ENCODE results near the gene TFB1M.

TFB1M gene

GRCh38 chr6:155228546-155229166 is 85.6 kb downstream of the TFB1M start:
- ATAC-seq = no peak
- TF ChIP-seq CSDC2 (CRISPR knock-in tag; IDR thresholded peaks at IDR 0.05) = no peak
- no peak for TF ChIP-seq ZFP3 (CRISPR knock-in tag; IDR thresholded peaks at IDR 0.05)
- no peak for TF ChIP-seq ZC3H10 (CRISPR knock-in tag; IDR thresholded peaks at IDR 0.05)
- TF ChIP-seq ESRRG (CRISPR knock-in tag; IDR thresholded peaks at IDR 0.05) = no peak
- no peak for TF ChIP-seq CSRNP3 (CRISPR knock-in tag; IDR thresholded peaks at IDR 0.05)
- no peak for TF ChIP-seq TCF4 (CRISPR knock-in tag; IDR thresholded peaks at IDR 0.05; ENCODE audit: borderline replicate concordance)
- TF ChIP-seq ISL1 (CRISPR knock-in tag; IDR thresholded peaks at IDR 0.05) = peak; percentile 73

- no peak for ATAC-seq
- TF ChIP-seq GLIS3 (CRISPR knock-in tag; IDR thresholded peaks at IDR 0.05) = no peak
- TF ChIP-seq CSDC2 (CRISPR knock-in tag; IDR thresholded peaks at IDR 0.05) = no peak
- TF ChIP-seq RARB (CRISPR knock-in tag; IDR thresholded peaks at IDR 0.05) = no peak
- no peak for TF ChIP-seq CSRNP3 (CRISPR knock-in tag; IDR thresholded peaks at IDR 0.05)
- TF ChIP-seq ZNF70 (CRISPR knock-in tag; IDR thresholded peaks at IDR 0.05) = no peak
- no peak for TF ChIP-seq ISL1 (CRISPR knock-in tag; IDR thresholded peaks at IDR 0.05)
- TF ChIP-seq ZNF565 (CRISPR knock-in tag; conservative IDR thresholded peaks at IDR 0.05; ENCODE audit: low read depth) = no peak
These were observed 87.2 kb downstream of the TFB1M start for GRCh38 chr6:155227046-155227445.

GRCh38 chr6:155224618-155225017 is 89.7 kb downstream of the TFB1M start:
- ATAC-seq = no peak
- no peak for TF ChIP-seq RARB (CRISPR knock-in tag; IDR thresholded peaks at IDR 0.05)

- peak; percentile 85 for ATAC-seq
- TF ChIP-seq ZNF8 (CRISPR knock-in tag; IDR thresholded peaks at IDR 0.05) (no peak), ISL1 (CRISPR knock-in tag; IDR thresholded peaks at IDR 0.05) (0 out of 2 replicates have a peak, but pooled peaks have one; percentile 5)
These were observed 90.4 kb downstream of the TFB1M start for GRCh38 chr6:155223646-155224451.

GRCh38 chr6:155222506-155222905 is 91.8 kb downstream of the TFB1M start:
- TF ChIP-seq CSDC2 (CRISPR knock-in tag; IDR thresholded peaks at IDR 0.05) (no peak), SNAI2 (CRISPR knock-in tag; IDR thresholded peaks at IDR 0.05) (no peak)
- no peak for ATAC-seq

- ATAC-seq = no peak
- TF ChIP-seq TSHZ2 (CRISPR knock-in tag; IDR thresholded peaks at IDR 0.05) (no peak), ARNTL (CRISPR knock-in tag; IDR thresholded peaks at IDR 0.05; ENCODE audit: borderline replicate concordance, low read depth) (no peak), POU6F1 (CRISPR knock-in tag; IDR thresholded peaks at IDR 0.05; ENCODE audit: borderline replicate concordance, low read depth) (no peak), ZC3H10 (CRISPR knock-in tag; IDR thresholded peaks at IDR 0.05) (no peak), PATZ1 (CRISPR knock-in tag; IDR thresholded peaks at IDR 0.05; ENCODE audit: borderline replicate concordance) (no peak), TCF4 (CRISPR knock-in tag; IDR thresholded peaks at IDR 0.05; ENCODE audit: borderline replicate concordance) (no peak), TOX (CRISPR knock-in tag; IDR thresholded peaks at IDR 0.05; ENCODE audit: borderline replicate concordance) (no peak), ZNF8 (CRISPR knock-in tag; IDR thresholded peaks at IDR 0.05) (no peak), ZFP30 (CRISPR knock-in tag; IDR thresholded peaks at IDR 0.05) (no peak), ZNF70 (CRISPR knock-in tag; IDR thresholded peaks at IDR 0.05) (no peak), ESRRG (CRISPR knock-in tag; IDR thresholded peaks at IDR 0.05) (no peak), CREB5 (CRISPR knock-in tag; IDR thresholded peaks at IDR 0.05; ENCODE audit: low read depth) (no peak), SNAI2 (CRISPR knock-in tag; IDR thresholded peaks at IDR 0.05) (no peak), CSDC2 (CRISPR knock-in tag; IDR thresholded peaks at IDR 0.05) (no peak), OSR1 (CRISPR knock-in tag; IDR thresholded peaks at IDR 0.05) (no peak)
These were observed 93.2 kb downstream of the TFB1M start for GRCh38 chr6:155221086-155221485.
